ENCODE data around the gene TMEFF1. TPM values are rescaled to one million over a fixed set of nuclear protein-coding genes. Genes with fewer than 3 reads are reported as not detected.

The TMEFF1 gene
- total and polyA plus RNA-seq, 2 of the 8 experiments (the other 6 are each of a cell fraction or from before 2014, with no cell fraction given), result 13.5 to 68.2 TPM

- TF ChIP-seq PHF8 (conservative IDR thresholded peaks at IDR 0.05; ENCODE audit: low read depth, low read length) (no peak), CHD7 (IDR thresholded peaks at IDR 0.05; ENCODE audit: insufficient replicate concordance, low read length) (no peak), CTCF (IDR thresholded peaks at IDR 0.05; ENCODE audit: control extremely low read depth in 1 of 3, insufficient read depth in 1 of 3, low read depth in 1 of 3, low read length in 3 of 3) (peak in 2 of 3 experiments; percentile 2 to 8; a peak in 2 of 4 replicates), YY1 (IDR thresholded peaks at IDR 0.05; ENCODE audit: low read depth, low read length) (peak; percentile 31; the same call in 1 of the 2 replicates), EZH2 (IDR thresholded peaks at IDR 0.05; ENCODE audit: low read depth, low read length, severe bottlenecking) (no peak), SRF (IDR thresholded peaks at IDR 0.05; ENCODE audit: low read depth, low read length) (no peak)
Measured at GRCh38 chr9:100426530-100427365, 46.2 kb upstream of the TMEFF1 start, which contains the start of gene MSANTD3 (continued).
